ENCODE data around the gene ZBTB39. TPM values are rescaled to one million over a fixed set of nuclear protein-coding genes. Genes with fewer than 3 reads are reported as not detected.
"Not testable (repeated sequence)": the region's sequence is repeated elsewhere in the genome, so short reads cannot be mapped to it uniquely, and the experiment has no call there.

The ZBTB39 gene
- polyA plus RNA-seq, 1 donor from 2014 or later: 6.4 TPM

DNA sequence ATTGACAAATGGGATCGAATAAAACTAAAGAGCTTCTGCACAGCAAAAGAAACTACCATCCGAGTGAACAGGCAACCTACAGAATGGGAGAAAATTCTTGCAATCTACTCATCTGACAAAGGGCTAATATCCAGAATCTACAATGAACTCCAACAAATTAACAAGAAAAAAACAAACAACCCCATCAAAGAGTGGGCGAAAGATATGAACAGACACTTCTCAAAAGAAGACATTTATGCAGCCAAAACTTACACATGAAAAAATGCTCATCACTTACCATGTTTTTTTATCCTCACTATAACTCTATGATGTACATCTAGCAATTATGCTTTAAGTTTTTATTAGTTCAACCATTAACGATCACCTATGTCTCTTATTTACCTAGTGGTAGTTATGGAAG lies 47.6 kb upstream of the ZBTB39 start:
- not testable (repeated sequence) for H3K27me3 ChIP-seq (ENCODE audit: insufficient read depth, low read depth, low read length); H4K20me1 ChIP-seq (ENCODE audit: insufficient read depth); H3K27ac ChIP-seq (ENCODE audit: low read length); H3K9me2 ChIP-seq (ENCODE audit: insufficient read depth, low read length); H3F3A ChIP-seq (ENCODE audit: insufficient read depth, low read length, poor library complexity, severe bottlenecking); H3K36me3 ChIP-seq (ENCODE audit: insufficient read depth, low read length); H3K9ac ChIP-seq (ENCODE audit: low read length); H2AFZ ChIP-seq (ENCODE audit: low read depth, low read length); H3K4me3 ChIP-seq (ENCODE audit: low read length); H3K79me2 ChIP-seq (replicated peaks; ENCODE audit: insufficient read depth, low read length); H3K9me3 ChIP-seq (ENCODE audit: low read length); H3K4me2 ChIP-seq (ENCODE audit: low read length)

DNA sequence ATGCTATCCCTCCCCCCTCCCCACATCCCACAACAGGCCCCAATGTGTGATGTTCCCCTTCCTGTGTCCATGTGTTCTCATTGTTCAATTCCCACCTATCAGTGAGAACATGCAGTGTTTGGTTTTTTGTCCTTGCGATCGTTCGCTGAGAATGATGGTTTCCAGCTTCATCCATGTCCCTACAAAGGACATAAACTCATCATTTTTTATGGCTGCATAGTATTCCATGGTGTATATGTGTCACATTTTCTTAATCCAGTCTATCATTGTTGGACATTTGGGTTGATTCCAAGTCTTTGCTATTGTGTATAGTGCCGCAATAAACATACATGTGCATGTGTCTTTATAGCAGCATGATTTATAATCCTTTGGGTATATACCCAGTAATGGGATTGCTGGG lies 46.8 kb upstream of the ZBTB39 start:
- not testable (repeated sequence) for H2AFZ ChIP-seq (ENCODE audit: low read depth, low read length); H3K79me2 ChIP-seq (replicated peaks; ENCODE audit: insufficient read depth, low read length); H3K36me3 ChIP-seq (ENCODE audit: insufficient read depth, low read length); H3K9me2 ChIP-seq (ENCODE audit: insufficient read depth, low read length); H3K4me2 ChIP-seq (ENCODE audit: low read length); H3F3A ChIP-seq (ENCODE audit: insufficient read depth, low read length, poor library complexity, severe bottlenecking); H3K27ac ChIP-seq (ENCODE audit: low read length); H3K27me3 ChIP-seq (ENCODE audit: insufficient read depth, low read depth, low read length); H3K9ac ChIP-seq (ENCODE audit: low read length); H4K20me1 ChIP-seq (ENCODE audit: insufficient read depth); H3K9me3 ChIP-seq (ENCODE audit: low read length); H3K4me3 ChIP-seq (ENCODE audit: low read length)

DNA sequence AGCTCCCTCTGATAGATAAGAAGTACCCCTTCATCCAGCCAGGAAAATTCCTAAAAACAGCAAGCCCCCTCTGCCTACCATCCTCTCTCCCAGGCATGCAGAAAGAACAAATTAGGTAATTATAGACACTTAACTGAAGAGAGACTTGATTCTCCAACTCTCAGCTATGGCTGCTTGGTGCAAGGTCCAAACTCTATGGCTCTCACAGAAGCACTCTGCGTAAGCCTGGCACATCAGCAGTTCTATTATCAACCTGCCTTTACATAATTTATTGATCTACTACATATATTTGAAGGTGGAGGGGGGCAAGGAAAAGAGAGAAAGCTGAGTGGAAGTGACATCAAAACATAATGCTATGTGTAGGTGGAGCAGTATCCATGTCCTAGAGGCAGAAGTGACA lies 44.7 kb upstream of the ZBTB39 start:
- H3K9me3 ChIP-seq (ENCODE audit: low read length): no peaks in the 10 kb centered on the region
- no peak overlapping the region for H3K4me2 ChIP-seq (ENCODE audit: low read length)
- no peaks in the 10 kb centered on the region for H3K27me3 ChIP-seq (ENCODE audit: insufficient read depth, low read depth, low read length)
- TF ChIP-seq MXI1 (conservative IDR thresholded peaks at IDR 0.05; ENCODE audit: poor library complexity, severe bottlenecking) (no peak), RAD21 (conservative IDR thresholded peaks at IDR 0.05) (no peak), EP300 (conservative IDR thresholded peaks at IDR 0.05; ENCODE audit: poor library complexity, severe bottlenecking) (no peak), SMC3 (conservative IDR thresholded peaks at IDR 0.05; ENCODE audit: poor library complexity) (no peak), EZH2 (IDR thresholded peaks at IDR 0.05; ENCODE audit: borderline replicate concordance, insufficient read depth, low read length, poor library complexity, severe bottlenecking) (no peak), POLR2AphosphoS5 (IDR thresholded peaks at IDR 0.05) (no peak), TAF1 (IDR thresholded peaks at IDR 0.05; ENCODE audit: low read depth) (no peak)
- TF ChIP-seq, protein P1, sequence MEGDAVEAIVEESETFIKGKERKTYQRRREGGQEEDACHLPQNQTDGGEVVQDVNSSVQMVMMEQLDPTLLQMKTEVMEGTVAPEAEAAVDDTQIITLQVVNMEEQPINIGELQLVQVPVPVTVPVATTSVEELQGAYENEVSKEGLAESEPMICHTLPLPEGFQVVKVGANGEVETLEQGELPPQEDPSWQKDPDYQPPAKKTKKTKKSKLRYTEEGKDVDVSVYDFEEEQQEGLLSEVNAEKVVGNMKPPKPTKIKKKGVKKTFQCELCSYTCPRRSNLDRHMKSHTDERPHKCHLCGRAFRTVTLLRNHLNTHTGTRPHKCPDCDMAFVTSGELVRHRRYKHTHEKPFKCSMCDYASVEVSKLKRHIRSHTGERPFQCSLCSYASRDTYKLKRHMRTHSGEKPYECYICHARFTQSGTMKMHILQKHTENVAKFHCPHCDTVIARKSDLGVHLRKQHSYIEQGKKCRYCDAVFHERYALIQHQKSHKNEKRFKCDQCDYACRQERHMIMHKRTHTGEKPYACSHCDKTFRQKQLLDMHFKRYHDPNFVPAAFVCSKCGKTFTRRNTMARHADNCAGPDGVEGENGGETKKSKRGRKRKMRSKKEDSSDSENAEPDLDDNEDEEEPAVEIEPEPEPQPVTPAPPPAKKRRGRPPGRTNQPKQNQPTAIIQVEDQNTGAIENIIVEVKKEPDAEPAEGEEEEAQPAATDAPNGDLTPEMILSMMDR (IDR thresholded peaks at IDR 0.05; ENCODE audit: poor library complexity, severe bottlenecking): no peak
- TF ChIP-seq, protein P2, sequence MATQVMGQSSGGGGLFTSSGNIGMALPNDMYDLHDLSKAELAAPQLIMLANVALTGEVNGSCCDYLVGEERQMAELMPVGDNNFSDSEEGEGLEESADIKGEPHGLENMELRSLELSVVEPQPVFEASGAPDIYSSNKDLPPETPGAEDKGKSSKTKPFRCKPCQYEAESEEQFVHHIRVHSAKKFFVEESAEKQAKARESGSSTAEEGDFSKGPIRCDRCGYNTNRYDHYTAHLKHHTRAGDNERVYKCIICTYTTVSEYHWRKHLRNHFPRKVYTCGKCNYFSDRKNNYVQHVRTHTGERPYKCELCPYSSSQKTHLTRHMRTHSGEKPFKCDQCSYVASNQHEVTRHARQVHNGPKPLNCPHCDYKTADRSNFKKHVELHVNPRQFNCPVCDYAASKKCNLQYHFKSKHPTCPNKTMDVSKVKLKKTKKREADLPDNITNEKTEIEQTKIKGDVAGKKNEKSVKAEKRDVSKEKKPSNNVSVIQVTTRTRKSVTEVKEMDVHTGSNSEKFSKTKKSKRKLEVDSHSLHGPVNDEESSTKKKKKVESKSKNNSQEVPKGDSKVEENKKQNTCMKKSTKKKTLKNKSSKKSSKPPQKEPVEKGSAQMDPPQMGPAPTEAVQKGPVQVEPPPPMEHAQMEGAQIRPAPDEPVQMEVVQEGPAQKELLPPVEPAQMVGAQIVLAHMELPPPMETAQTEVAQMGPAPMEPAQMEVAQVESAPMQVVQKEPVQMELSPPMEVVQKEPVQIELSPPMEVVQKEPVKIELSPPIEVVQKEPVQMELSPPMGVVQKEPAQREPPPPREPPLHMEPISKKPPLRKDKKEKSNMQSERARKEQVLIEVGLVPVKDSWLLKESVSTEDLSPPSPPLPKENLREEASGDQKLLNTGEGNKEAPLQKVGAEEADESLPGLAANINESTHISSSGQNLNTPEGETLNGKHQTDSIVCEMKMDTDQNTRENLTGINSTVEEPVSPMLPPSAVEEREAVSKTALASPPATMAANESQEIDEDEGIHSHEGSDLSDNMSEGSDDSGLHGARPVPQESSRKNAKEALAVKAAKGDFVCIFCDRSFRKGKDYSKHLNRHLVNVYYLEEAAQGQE (IDR thresholded peaks at IDR 0.05; ENCODE audit: borderline replicate concordance): no peak
- no peak overlapping the region for H3K27ac ChIP-seq (ENCODE audit: low read length)
- H4K20me1 ChIP-seq (ENCODE audit: insufficient read depth): no peaks in the 10 kb centered on the region
- H3K4me3 ChIP-seq (ENCODE audit: low read length): no peak overlapping the region
- no peak overlapping the region for H3K9ac ChIP-seq (ENCODE audit: low read length)
- no peaks in the 10 kb centered on the region for H3K36me3 ChIP-seq (ENCODE audit: insufficient read depth, low read length)
- no peaks in the 10 kb centered on the region for H3F3A ChIP-seq (ENCODE audit: insufficient read depth, low read length, poor library complexity, severe bottlenecking)
- no peaks in the 10 kb centered on the region for H3K79me2 ChIP-seq (replicated peaks; ENCODE audit: insufficient read depth, low read length)
- no peaks in the 10 kb centered on the region for H3K9me2 ChIP-seq (ENCODE audit: insufficient read depth, low read length)
- H2AFZ ChIP-seq (ENCODE audit: low read depth, low read length): no peak overlapping the region
